ENCODE measurements around the gene SCN1A. TPM values are rescaled to one million over a fixed set of nuclear protein-coding genes. Genes with fewer than 3 reads are reported as not detected.

SCN1A gene
- polyA plus RNA-seq, 1 donor (not counting 4 experiments of a cell fraction or from before 2014, with no cell fraction given), result not detected

GRCh38 chr2:165957030-165957675, 170.7 kb downstream of the SCN1A start:
- Histone ChIP-seq H3K9me3 (ENCODE audit: control insufficient read depth, low read depth, low read length) (no peaks in the 10 kb centered on the region), H2AFZ (ENCODE audit: control insufficient read depth, low read length) (no peak overlapping the region), H3K27me3 (ENCODE audit: control insufficient read depth, extremely low read depth, insufficient read depth, low read length) (no peaks in the 10 kb centered on the region), H3K4me3 (ENCODE audit: control insufficient read depth in 2 of 3, extremely low read depth in 1 of 3, insufficient read depth in 2 of 3, low read depth in 1 of 3, low read length in 3 of 3) (no peak overlapping the region), H3K4me2 (ENCODE audit: control insufficient read depth, extremely low read depth, insufficient read depth, low read depth, low read length) (no peak overlapping the region), H3K9me1 (ENCODE audit: control insufficient read depth, extremely low read depth, insufficient read depth, low read length) (no peaks in the 10 kb centered on the region), H4K20me1 (ENCODE audit: control insufficient read depth, extremely low read depth, insufficient read depth, low read length) (no peaks in the 10 kb centered on the region), H3K4me1 (ENCODE audit: control insufficient read depth, extremely low read depth, insufficient read depth, low read length) (peaks cover 11% of the 10 kb centered on the region), H3K27ac (ENCODE audit: control insufficient read depth, insufficient read depth, low read length) (no peak overlapping the region), H3K36me3 (ENCODE audit: control insufficient read depth in 2 of 2, extremely low read depth in 1 of 2, insufficient read depth in 2 of 2, low read length in 2 of 2) (no peaks in the 10 kb centered on the region), H3K9ac (ENCODE audit: control insufficient read depth, extremely low read depth, insufficient read depth, low read length) (no peak overlapping the region), H3K79me2 (ENCODE audit: control insufficient read depth, insufficient read depth, low read length) (peaks cover 8% of the 10 kb centered on the region)
- dilution Hi-C loops (cut with MboI; ENCODE audit: extremely low pct_ligation_motif_present, low sequenced_read_pairs), result no loop called here
- DNase-seq (ENCODE audit: low read depth, low spot score) (no peak), FAIRE-seq (no peak)
- TF ChIP-seq CTCF (optimal IDR thresholded peaks at IDR 0.05 in 1 of 3, IDR thresholded peaks at IDR 0.05 in 1 of 3, conservative IDR thresholded peaks at IDR 0.05 in 1 of 3; ENCODE audit: extremely low read depth in 1 of 3, insufficient read depth in 2 of 3, low read length in 3 of 3) (no peak), EZH2 (IDR thresholded peaks at IDR 0.05; ENCODE audit: low read length) (no peak)

DNA sequence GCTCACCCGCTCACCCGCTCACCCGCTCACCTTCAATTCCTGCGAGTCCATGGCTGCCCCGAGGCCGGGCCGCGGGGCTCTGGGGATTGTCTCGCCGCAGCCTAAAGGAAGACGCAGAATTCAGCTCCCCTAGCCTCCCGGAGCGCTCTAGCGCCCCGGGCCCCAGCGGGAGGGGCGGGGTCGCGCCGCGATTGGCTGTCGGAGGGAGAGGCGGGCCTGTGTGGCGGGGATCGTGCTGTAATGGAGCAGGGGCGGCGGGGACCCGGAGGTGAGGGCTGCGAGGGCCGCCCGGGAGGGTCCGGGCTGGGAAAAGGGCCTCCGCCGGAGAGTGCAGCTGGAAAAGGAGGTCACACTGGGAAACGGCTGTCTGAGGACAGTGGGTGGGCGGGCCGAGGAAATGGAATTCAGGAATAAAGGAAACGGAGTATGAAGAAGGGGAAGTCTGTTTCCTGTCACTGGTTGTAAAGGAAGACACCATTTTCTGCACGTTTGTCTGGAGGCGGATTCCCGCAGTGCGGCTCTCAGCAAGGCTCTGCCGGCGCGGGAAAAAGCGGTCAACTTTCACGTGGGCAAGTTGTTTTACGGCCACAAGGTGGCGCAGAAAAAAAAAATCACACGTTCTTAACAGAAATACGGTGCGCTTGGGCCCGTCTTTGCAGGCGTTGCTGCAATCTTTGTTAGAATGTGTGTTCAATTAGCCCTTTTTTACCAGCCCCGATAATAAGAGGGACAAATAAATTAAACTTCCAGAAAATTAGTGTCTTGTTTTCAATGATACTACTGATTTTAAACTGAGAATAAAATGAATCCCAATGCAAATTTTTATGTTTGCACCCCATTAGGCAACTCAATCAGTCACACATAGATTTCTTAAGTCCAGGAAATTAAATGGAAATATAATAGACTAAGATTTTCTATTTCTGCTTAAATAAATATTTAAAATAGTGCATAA, 173.9 kb downstream of the SCN1A start, which contains the start of gene TTC21B:
TTC21B (minus strand) TSS at position 122 of the 952 bp plus-strand sequence; CDS start at position 51, 71 bp downstream.
- FAIRE-seq (peak; percentile 44), DNase-seq (ENCODE audit: low read depth, low spot score) (peak; percentile 30)
- dilution Hi-C loops (cut with MboI; ENCODE audit: extremely low pct_ligation_motif_present, low sequenced_read_pairs), result no loop called here

More for the DNA sequence above, 173.9 kb downstream of the SCN1A start, which contains the start of gene TTC21B:
- no peaks in the 10 kb centered on the region for H3K36me3 ChIP-seq (ENCODE audit: control insufficient read depth in 2 of 2, extremely low read depth in 1 of 2, insufficient read depth in 2 of 2, low read length in 2 of 2)
- H3K27me3 ChIP-seq (ENCODE audit: control insufficient read depth, extremely low read depth, insufficient read depth, low read length), result no peaks in the 10 kb centered on the region
- H3K4me3 ChIP-seq (ENCODE audit: control insufficient read depth in 2 of 3, extremely low read depth in 1 of 3, insufficient read depth in 2 of 3, low read depth in 1 of 3, low read length in 3 of 3), result peak within 1 kb of the TSS; percentile 65 to 89 (median 78)
- H3K9me1 ChIP-seq (ENCODE audit: control insufficient read depth, extremely low read depth, insufficient read depth, low read length), result no peaks in the 10 kb centered on the region
- H3K79me2 ChIP-seq (ENCODE audit: control insufficient read depth, insufficient read depth, low read length), result peaks cover 16% of the 10 kb centered on the region
- peak within 1 kb of the TSS; percentile 97 for H2AFZ ChIP-seq (ENCODE audit: control insufficient read depth, low read length)
- no peaks in the 10 kb centered on the region for H4K20me1 ChIP-seq (ENCODE audit: control insufficient read depth, extremely low read depth, insufficient read depth, low read length)
- H3K4me1 ChIP-seq (ENCODE audit: control insufficient read depth, extremely low read depth, insufficient read depth, low read length), result peaks cover 16% of the 10 kb centered on the region
- TF ChIP-seq EZH2 (IDR thresholded peaks at IDR 0.05; ENCODE audit: low read length) (no peak), CTCF (optimal IDR thresholded peaks at IDR 0.05 in 1 of 3, IDR thresholded peaks at IDR 0.05 in 1 of 3, conservative IDR thresholded peaks at IDR 0.05 in 1 of 3; ENCODE audit: extremely low read depth in 1 of 3, insufficient read depth in 2 of 3, low read length in 3 of 3) (peak; percentile 67 to 72 (median 72))
- peak within 1 kb of the TSS; percentile 87 for H3K9ac ChIP-seq (ENCODE audit: control insufficient read depth, extremely low read depth, insufficient read depth, low read length)
- no peaks in the 10 kb centered on the region for H3K9me3 ChIP-seq (ENCODE audit: control insufficient read depth, low read depth, low read length)
- H3K27ac ChIP-seq (ENCODE audit: control insufficient read depth, insufficient read depth, low read length), result peak within 1 kb of the TSS; percentile 86
- H3K4me2 ChIP-seq (ENCODE audit: control insufficient read depth, extremely low read depth, insufficient read depth, low read depth, low read length), result peak within 1 kb of the TSS; percentile 89
